IMR-90 (cell line): ENCODE results near the gene CEP78.

Experiments
- BHLHE40 ChIP-seq: fragments of 150-350 bp; IDR thresholded peaks from 2 replicates; pipeline ENCODE4 v1.6.1; 2016; ENCODE audit warnings: mild to moderate bottlenecking, low read depth, low read length
- CEBPB ChIP-seq: IDR thresholded peaks from 2 replicates; pipeline ENCODE4 v1.6.1; 2012; ENCODE audit warnings: low read depth, low read length, improper control_type of control experiment
- CHD1 ChIP-seq: IDR thresholded peaks from 2 replicates; pipeline ENCODE4 v1.6.1; 2012; ENCODE audit warnings: low read depth, low read length, improper control_type of control experiment
- CTCF ChIP-seq: conservative IDR thresholded peaks from 2 replicates; pipeline ENCODE4 v1.5.1; 2012; ENCODE audit warnings: mild to moderate bottlenecking, low read depth, low read length, improper control_type of control experiment
- ELK1 ChIP-seq: fragments of 150-350 bp; IDR thresholded peaks from 2 replicates; pipeline ENCODE4 v1.6.1; 2016; ENCODE audit warnings: low read depth, mild to moderate bottlenecking, low read length, moderate library complexity, borderline replicate concordance
- FOS ChIP-seq: fragments of 150-350 bp; IDR thresholded peaks from 2 replicates; pipeline ENCODE4 v1.6.1; 2016; ENCODE audit warnings: low read depth, low read length
- MAFK ChIP-seq: IDR thresholded peaks from 2 replicates; pipeline ENCODE4 v1.6.1; 2012; ENCODE audit warnings: low read depth, low read length, improper control_type of control experiment
- MXI1 ChIP-seq: IDR thresholded peaks from 2 replicates; pipeline ENCODE4 v1.6.1; 2012; ENCODE audit warnings: low read depth, mild to moderate bottlenecking, low read length, moderate library complexity, borderline replicate concordance
- POLR2A ChIP-seq: IDR thresholded peaks from 2 replicates; pipeline ENCODE4 v1.6.1; 2012; ENCODE audit warnings: mild to moderate bottlenecking, low read depth, low read length
- RAD21 ChIP-seq: IDR thresholded peaks from 2 replicates; pipeline ENCODE4 v1.6.1; 2012; ENCODE audit warnings: low read length, improper control_type of control experiment
- RCOR1 ChIP-seq: IDR thresholded peaks from 2 replicates; pipeline ENCODE4 v1.6.1; 2012; ENCODE audit warnings: mild to moderate bottlenecking, low read length, improper control_type of control experiment; ENCODE audit not compliant: insufficient replicate concordance
- RFX5 ChIP-seq: IDR thresholded peaks from 2 replicates; pipeline ENCODE4 v1.8.0; 2012; ENCODE audit warnings: low read depth, mild to moderate bottlenecking, low read length, moderate library complexity
- SMC3 ChIP-seq: fragments of 150-350 bp; IDR thresholded peaks from 2 replicates; pipeline ENCODE4 v1.6.1; 2016; ENCODE audit warnings: low read depth, mild to moderate bottlenecking, antibody characterized with exemption, low read length, moderate library complexity
- USF2 ChIP-seq: fragments of 150-350 bp; IDR thresholded peaks from 2 replicates; pipeline ENCODE4 v1.6.1; 2017; ENCODE audit warnings: mild to moderate bottlenecking, antibody characterized with exemption, low read length, low read depth

GRCh38 chr9:78280982-78281668, 45.2 kb downstream of the CEP78 start:
- no peak for TF ChIP-seq RAD21
- TF ChIP-seq SMC3: no peak
- no peak for TF ChIP-seq CTCF
- no peak for TF ChIP-seq MXI1
- no peak for TF ChIP-seq BHLHE40
- TF ChIP-seq USF2: no peak
- TF ChIP-seq POLR2A: no peak
- TF ChIP-seq RFX5: no peak
- no peak for TF ChIP-seq MAFK
- no peak for TF ChIP-seq ELK1
- TF ChIP-seq CEBPB: no peak
- TF ChIP-seq RCOR1: no peak
- TF ChIP-seq CHD1: no peak
- no peak for TF ChIP-seq FOS
